GM23338 (cell line): ENCODE data around the gene LONP1.

Source experiments
- EZH2 ChIP-seq: fragments of 200-600 bp; sonication (generic); IDR thresholded peaks from one replicate; pipeline ENCODE4 v1.8.0; 2017; ENCODE audit warnings: antibody characterized with exemption, mild to moderate bottlenecking, low read depth; ENCODE audit not compliant: unreplicated experiment
- EZH2phosphoT487 ChIP-seq: fragments of 200-600 bp; sonication (generic); IDR thresholded peaks from one replicate; pipeline ENCODE4 v1.8.1; 2018; ENCODE audit warnings: antibody characterized with exemption; ENCODE audit not compliant: unreplicated experiment
- JUNB ChIP-seq: IDR thresholded peaks from one replicate; pipeline ENCODE4 v1.6.1; 2016; ENCODE audit warnings: antibody characterized with exemption; ENCODE audit not compliant: unreplicated experiment
- NANOG ChIP-seq: IDR thresholded peaks from 2 replicates; pipeline ENCODE4 v1.6.1; 2016; ENCODE audit warnings: antibody characterized with exemption, borderline replicate concordance
- POLR2AphosphoS5 ChIP-seq: IDR thresholded peaks from 2 replicates; pipeline ENCODE4 v1.6.1; 2016; ENCODE audit warnings: antibody characterized with exemption, low read depth
- REST ChIP-seq: IDR thresholded peaks from one replicate; pipeline ENCODE4 v1.6.1; 2018; ENCODE audit warnings: antibody characterized with exemption; ENCODE audit not compliant: unreplicated experiment
- STAT1 ChIP-seq: IDR thresholded peaks from one replicate; pipeline ENCODE4 v1.6.1; 2016; ENCODE audit warnings: antibody characterized with exemption; ENCODE audit not compliant: unreplicated experiment
- ZNF114 ChIP-seq: fragments of 250-450 bp; sonication (Bioruptor Pico); IDR thresholded peaks from 2 replicates; pipeline ENCODE4 v1.5.0; 2020; ENCODE audit warnings: mild to moderate bottlenecking, moderate library complexity
- ZNF331 ChIP-seq: fragments of 250-450 bp; sonication (Bioruptor Pico); IDR thresholded peaks from 2 replicates; pipeline ENCODE4 v1.5.0; 2020; ENCODE audit warnings: low read depth, mild to moderate bottlenecking, moderate library complexity
- TF ChIP-seq, protein P1 (sequence below), 2 experiments: fragments of 200-600 bp in 1 of 2; sonication (generic) in 1 of 2; conservative IDR thresholded peaks; 2 replicates each; pipeline versions ENCODE4 v1.5.1 to v1.6.1; 2016 to 2017; ENCODE audit warnings: antibody characterized with exemption in 2 of 2, low read depth in 2 of 2, mild to moderate bottlenecking in 2 of 2, moderate library complexity in 1 of 2
- TF ChIP-seq, protein P2 (sequence below): IDR thresholded peaks from 2 replicates; pipeline ENCODE4 v1.6.1; 2016; ENCODE audit warnings: antibody characterized with exemption

GRCh38 chr19:5765220-5765619 lies 45.3 kb upstream of the LONP1 start:
- TF ChIP-seq, protein P1, sequence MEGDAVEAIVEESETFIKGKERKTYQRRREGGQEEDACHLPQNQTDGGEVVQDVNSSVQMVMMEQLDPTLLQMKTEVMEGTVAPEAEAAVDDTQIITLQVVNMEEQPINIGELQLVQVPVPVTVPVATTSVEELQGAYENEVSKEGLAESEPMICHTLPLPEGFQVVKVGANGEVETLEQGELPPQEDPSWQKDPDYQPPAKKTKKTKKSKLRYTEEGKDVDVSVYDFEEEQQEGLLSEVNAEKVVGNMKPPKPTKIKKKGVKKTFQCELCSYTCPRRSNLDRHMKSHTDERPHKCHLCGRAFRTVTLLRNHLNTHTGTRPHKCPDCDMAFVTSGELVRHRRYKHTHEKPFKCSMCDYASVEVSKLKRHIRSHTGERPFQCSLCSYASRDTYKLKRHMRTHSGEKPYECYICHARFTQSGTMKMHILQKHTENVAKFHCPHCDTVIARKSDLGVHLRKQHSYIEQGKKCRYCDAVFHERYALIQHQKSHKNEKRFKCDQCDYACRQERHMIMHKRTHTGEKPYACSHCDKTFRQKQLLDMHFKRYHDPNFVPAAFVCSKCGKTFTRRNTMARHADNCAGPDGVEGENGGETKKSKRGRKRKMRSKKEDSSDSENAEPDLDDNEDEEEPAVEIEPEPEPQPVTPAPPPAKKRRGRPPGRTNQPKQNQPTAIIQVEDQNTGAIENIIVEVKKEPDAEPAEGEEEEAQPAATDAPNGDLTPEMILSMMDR (conservative IDR thresholded peaks at IDR 0.05; ENCODE audit: low read depth in 2 of 2): no peak
- TF ChIP-seq POLR2AphosphoS5 (no peak), REST (no peak), EZH2 (no peak), JUNB (no peak), EZH2phosphoT487 (no peak), ZNF114 (CRISPR knock-in tag) (no peak), ZNF331 (CRISPR knock-in tag) (no peak), NANOG (no peak), STAT1 (no peak)
- TF ChIP-seq, protein P2, sequence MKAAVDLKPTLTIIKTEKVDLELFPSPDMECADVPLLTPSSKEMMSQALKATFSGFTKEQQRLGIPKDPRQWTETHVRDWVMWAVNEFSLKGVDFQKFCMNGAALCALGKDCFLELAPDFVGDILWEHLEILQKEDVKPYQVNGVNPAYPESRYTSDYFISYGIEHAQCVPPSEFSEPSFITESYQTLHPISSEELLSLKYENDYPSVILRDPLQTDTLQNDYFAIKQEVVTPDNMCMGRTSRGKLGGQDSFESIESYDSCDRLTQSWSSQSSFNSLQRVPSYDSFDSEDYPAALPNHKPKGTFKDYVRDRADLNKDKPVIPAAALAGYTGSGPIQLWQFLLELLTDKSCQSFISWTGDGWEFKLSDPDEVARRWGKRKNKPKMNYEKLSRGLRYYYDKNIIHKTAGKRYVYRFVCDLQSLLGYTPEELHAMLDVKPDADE: no peak
